Fibroblast of mammary gland (primary cell): ENCODE data around the gene TCF7L2.
A peak's percentile ranks its signal among the peaks of the same experiment; 100 is the strongest.

Experiments
- DNase-seq: peaks from one replicate; pipeline ENCODE4 v3.0.0-alpha.2; 2010; ENCODE audit warnings: low read depth
- H3K4me3 ChIP-seq: 2 replicates; pipeline ENCODE4 v1.5.1; 2011; ENCODE audit warnings: low read depth, mild to moderate bottlenecking, low read length, moderate library complexity; ENCODE audit not compliant: control insufficient read depth
- CTCF ChIP-seq: conservative IDR thresholded peaks from 2 replicates; pipeline ENCODE4 v1.5.1; 2011; ENCODE audit warnings: low read depth, low read length, inconsistent platforms; ENCODE audit not compliant: control insufficient read depth, insufficient read depth

TCF7L2 gene

GRCh38 chr10:112945811-112946210, 4.2 kb upstream of the TCF7L2 start:
- TF ChIP-seq CTCF: no peak
- DNase-seq: no peak
- H3K4me3 ChIP-seq: no peak overlapping the region

GRCh38 chr10:112946649-112947048, 3.4 kb upstream of the TCF7L2 start:
- DNase-seq: no peak
- H3K4me3 ChIP-seq: no peak overlapping the region
- TF ChIP-seq CTCF: no peak

GRCh38 chr10:112948196-112948595, 1.9 kb upstream of the TCF7L2 start:
- no peak for DNase-seq
- TF ChIP-seq CTCF: no peak
- no peak overlapping the region for H3K4me3 ChIP-seq

- peak overlapping the region; percentile 51 for H3K4me3 ChIP-seq
- no peak for DNase-seq
- TF ChIP-seq CTCF: no peak
Measured at GRCh38 chr10:112949143-112949823, 764 bp upstream of the TCF7L2 start.

- no peak for DNase-seq
- H3K4me3 ChIP-seq: peak overlapping the region; percentile 84
- TF ChIP-seq CTCF: no peak
Measured at GRCh38 chr10:112950714-112951358, 789 bp downstream of the TCF7L2 start.

GRCh38 chr10:112951359-112952281, 1.6 kb downstream of the TCF7L2 start:
- TF ChIP-seq CTCF: no peak
- DNase-seq: peak; percentile 80
- H3K4me3 ChIP-seq: peak overlapping the region; percentile 84
